ENCODE data around the gene GALNT6.
A peak's percentile ranks its signal among the peaks of the same experiment; 100 is the strongest.

Gene GALNT6

DNA sequence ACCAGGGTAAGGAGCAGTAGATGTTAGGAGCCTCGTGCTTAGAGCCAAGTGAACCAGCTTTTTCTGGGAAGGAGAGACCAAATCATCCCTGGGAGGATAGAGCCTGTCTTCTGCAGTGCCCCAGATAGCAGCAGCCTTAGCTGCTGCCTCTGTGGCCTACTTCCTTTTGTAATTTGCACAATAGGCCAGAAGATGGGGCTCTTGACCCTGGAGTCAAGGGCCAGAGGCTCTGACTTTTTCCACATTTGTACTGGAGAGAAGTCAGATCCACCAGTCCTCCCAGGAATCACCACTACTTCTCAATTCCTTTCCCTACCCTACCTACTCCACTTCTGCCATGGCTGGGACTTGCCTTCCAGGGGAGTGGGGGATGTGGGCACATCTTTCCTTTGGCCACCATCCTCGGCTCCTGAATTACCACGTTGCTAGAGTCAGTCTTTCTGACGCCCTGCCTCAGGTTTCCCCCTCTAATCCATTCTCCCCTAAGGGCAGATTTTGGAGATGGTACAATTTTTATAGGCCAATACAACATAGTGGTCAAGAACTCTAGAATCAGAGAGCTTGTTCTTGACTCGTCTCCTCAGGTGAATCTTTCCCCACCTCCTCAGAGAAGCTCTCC lies 30.2 kb upstream of the GALNT6 start:
- Histone ChIP-seq H3K36me3 (ENCODE audit: control insufficient read depth, insufficient read depth, low read length, severe bottlenecking) (no peaks in the 10 kb centered on the region), H3K4me3 (ENCODE audit: low read length) (no peak overlapping the region), H3K9me3 (ENCODE audit: control insufficient read depth, low read length) (no peaks in the 10 kb centered on the region), H3K9ac (ENCODE audit: low read length) (no peak overlapping the region), H3K4me1 (ENCODE audit: control insufficient read depth, insufficient read depth, low read length) (no peaks in the 10 kb centered on the region), H3K27me3 (replicated peaks; ENCODE audit: control insufficient read depth, insufficient read depth, low read length) (no peaks in the 10 kb centered on the region)
- peak; percentile 75 for DNase-seq (ENCODE audit: low read depth)

DNA sequence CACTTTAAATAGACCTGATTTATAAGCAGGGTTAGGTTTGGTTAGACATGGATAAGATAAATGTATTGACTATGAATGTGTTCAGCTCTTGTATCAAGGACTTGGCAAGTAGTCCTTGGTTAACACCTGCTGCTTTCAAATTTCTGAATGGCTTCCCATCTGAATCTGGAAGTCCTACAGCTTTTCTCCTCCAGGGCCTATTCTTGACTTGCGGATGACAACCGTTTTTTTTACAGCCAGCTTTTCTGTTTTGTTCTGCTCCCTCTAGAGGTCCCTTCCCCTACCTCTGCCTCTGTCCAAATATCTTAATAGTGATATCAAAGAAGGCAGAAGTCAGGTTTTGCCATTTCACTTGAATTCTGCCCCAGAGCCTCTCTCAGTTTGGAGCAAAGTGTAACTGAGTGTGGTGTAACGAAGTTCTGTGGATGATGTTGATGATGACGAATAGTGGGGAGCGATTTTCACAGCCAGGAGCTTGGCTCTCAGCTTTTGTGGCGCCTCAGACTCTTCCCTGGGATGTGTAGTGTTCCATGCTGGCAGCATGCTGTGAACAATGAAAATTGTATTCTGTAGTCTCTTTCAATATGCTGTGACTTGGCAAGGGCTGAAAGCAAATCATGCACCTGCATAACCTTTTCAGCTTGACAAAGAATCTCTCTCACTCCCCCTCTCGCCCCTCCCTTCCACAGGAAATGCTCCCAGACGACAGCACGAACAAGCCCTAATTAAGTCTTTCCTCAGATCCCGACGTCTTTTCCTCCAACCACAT lies 28.4 kb upstream of the GALNT6 start:
- Histone ChIP-seq H3K9me3 (ENCODE audit: control insufficient read depth, low read length) (no peaks in the 10 kb centered on the region), H3K4me1 (ENCODE audit: control insufficient read depth, insufficient read depth, low read length) (no peaks in the 10 kb centered on the region), H3K36me3 (ENCODE audit: control insufficient read depth, insufficient read depth, low read length, severe bottlenecking) (no peaks in the 10 kb centered on the region), H3K9ac (ENCODE audit: low read length) (no peak overlapping the region), H3K27me3 (replicated peaks; ENCODE audit: control insufficient read depth, insufficient read depth, low read length) (no peaks in the 10 kb centered on the region), H3K4me3 (ENCODE audit: low read length) (no peak overlapping the region)
- no peak for DNase-seq (ENCODE audit: low read depth)

DNA sequence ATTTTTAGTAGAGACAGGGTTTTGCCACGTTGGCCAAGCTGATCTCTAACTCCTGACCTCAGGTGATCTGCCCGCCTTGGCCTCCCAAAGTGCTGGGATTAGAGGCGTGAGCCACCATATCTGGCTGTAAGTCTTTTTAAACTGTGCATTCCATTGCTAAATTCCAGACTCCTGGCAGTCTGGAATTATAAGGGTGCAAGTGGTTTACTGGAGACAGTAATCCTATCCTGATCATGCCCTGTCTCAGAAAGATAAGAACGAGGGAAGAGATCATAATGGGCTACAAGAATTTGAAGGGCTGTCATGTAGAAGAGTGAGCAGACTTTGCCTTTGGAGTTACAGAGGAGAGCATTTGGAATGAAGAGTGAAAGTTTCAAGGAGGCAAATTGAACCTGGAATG lies 26.6 kb upstream of the GALNT6 start:
- no peaks in the 10 kb centered on the region for H3K9me3 ChIP-seq (ENCODE audit: control insufficient read depth, low read length)
- H3K36me3 ChIP-seq (ENCODE audit: control insufficient read depth, insufficient read depth, low read length, severe bottlenecking) = no peaks in the 10 kb centered on the region
- H3K4me1 ChIP-seq (ENCODE audit: control insufficient read depth, insufficient read depth, low read length) = no peaks in the 10 kb centered on the region
- H3K27me3 ChIP-seq (replicated peaks; ENCODE audit: control insufficient read depth, insufficient read depth, low read length) = no peaks in the 10 kb centered on the region
- no peak overlapping the region for H3K4me3 ChIP-seq (ENCODE audit: low read length)
- no peak overlapping the region for H3K9ac ChIP-seq (ENCODE audit: low read length)
- no peak for DNase-seq (ENCODE audit: low read depth)

DNA sequence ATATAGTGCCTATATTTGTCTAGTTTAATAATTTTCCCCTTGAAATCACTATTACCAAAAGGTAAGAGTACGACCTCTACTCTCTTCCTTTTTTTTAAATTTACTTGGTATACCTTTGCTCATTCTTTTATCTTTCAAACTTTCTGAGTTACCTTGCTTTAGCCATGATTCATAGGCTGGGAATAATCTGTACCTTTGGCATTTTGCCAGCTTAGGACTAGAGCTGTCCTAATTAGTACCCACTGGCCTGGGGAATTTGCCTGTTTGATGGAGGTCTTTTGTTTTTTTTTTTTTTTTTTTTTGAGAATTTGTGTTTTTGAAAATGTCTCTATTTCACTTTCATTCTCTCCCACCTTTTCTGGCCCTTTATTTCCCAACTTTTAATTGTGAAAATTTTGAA lies 24.7 kb upstream of the GALNT6 start:
- Histone ChIP-seq H3K4me3 (ENCODE audit: low read length) (no peak overlapping the region), H3K4me1 (ENCODE audit: control insufficient read depth, insufficient read depth, low read length) (no peaks in the 10 kb centered on the region), H3K27me3 (replicated peaks; ENCODE audit: control insufficient read depth, insufficient read depth, low read length) (no peaks in the 10 kb centered on the region), H3K9ac (ENCODE audit: low read length) (no peak overlapping the region), H3K36me3 (ENCODE audit: control insufficient read depth, insufficient read depth, low read length, severe bottlenecking) (no peaks in the 10 kb centered on the region), H3K9me3 (ENCODE audit: control insufficient read depth, low read length) (no peaks in the 10 kb centered on the region)
- no peak for DNase-seq (ENCODE audit: low read depth)

DNA sequence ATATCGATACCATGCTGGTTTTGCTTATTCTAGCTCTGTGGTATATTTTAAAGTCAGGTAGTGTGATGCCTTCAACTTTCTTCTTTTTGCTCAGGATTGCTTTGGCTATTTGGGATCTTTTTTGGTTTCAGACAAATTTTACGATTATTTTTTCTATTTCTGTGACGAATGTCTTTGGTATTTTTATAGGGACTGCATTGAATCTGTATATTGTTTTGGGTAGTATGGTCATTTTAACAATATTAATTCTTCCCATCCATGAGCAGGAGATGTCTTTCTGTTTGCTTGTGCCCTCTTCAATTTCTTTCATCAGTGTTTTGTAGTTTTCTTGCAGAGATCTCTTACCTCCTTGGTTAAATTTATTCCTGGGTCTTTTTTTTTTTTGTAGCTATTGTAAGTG lies 22.6 kb upstream of the GALNT6 start:
- Histone ChIP-seq H3K36me3 (ENCODE audit: control insufficient read depth, insufficient read depth, low read length, severe bottlenecking) (no peaks in the 10 kb centered on the region), H3K4me1 (ENCODE audit: control insufficient read depth, insufficient read depth, low read length) (no peaks in the 10 kb centered on the region), H3K9ac (ENCODE audit: low read length) (no peak overlapping the region), H3K27me3 (replicated peaks; ENCODE audit: control insufficient read depth, insufficient read depth, low read length) (no peaks in the 10 kb centered on the region), H3K9me3 (ENCODE audit: control insufficient read depth, low read length) (no peaks in the 10 kb centered on the region), H3K4me3 (ENCODE audit: low read length) (no peak overlapping the region)
- no peak for DNase-seq (ENCODE audit: low read depth)

DNA sequence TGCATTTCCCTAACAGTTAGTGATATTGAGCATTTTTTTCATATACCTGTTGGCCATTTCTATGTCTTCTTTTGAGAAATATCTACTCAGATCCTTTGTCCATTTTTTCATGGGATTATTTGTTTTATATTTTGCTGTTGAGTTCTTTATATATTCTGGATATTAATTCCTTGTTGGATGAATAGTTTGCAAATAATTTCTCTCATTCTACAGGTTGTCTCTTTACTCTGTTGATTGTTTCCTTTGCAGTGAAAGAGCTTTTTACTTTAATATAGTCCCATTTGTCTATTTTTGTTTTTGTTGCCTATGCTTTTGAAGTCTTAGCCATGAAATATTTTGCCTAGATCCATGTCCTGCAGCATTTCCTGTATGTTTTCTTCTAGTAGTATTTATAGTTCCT lies 21.9 kb upstream of the GALNT6 start:
- H3K4me1 ChIP-seq (ENCODE audit: control insufficient read depth, insufficient read depth, low read length) = no peaks in the 10 kb centered on the region
- no peak overlapping the region for H3K9ac ChIP-seq (ENCODE audit: low read length)
- H3K9me3 ChIP-seq (ENCODE audit: control insufficient read depth, low read length) = no peaks in the 10 kb centered on the region
- no peaks in the 10 kb centered on the region for H3K27me3 ChIP-seq (replicated peaks; ENCODE audit: control insufficient read depth, insufficient read depth, low read length)
- H3K36me3 ChIP-seq (ENCODE audit: control insufficient read depth, insufficient read depth, low read length, severe bottlenecking) = no peaks in the 10 kb centered on the region
- DNase-seq (ENCODE audit: low read depth) = no peak
- H3K4me3 ChIP-seq (ENCODE audit: low read length) = no peak overlapping the region

DNA sequence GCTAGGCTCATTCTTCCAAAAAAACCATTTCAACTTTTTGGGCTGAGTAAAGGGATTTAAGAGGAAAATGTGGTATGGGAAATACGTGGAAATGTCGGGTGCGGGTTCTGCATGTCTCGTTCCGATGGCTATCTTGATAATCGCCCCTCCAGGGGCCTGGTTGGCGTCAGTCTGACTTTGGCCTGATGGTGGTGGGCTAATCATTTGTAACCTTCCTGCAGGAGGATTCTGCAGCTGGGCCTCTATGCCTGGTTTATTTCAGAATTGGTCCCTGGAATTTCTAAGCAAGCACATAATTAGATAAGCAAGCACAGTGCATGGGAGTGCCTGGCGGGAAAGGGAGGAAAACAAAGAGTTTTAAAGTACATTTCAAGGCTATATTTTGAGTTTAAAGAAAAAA lies 18.6 kb upstream of the GALNT6 start:
- no peak overlapping the region for H3K9ac ChIP-seq (ENCODE audit: low read length)
- H3K9me3 ChIP-seq (ENCODE audit: control insufficient read depth, low read length) = no peaks in the 10 kb centered on the region
- H3K27me3 ChIP-seq (replicated peaks; ENCODE audit: control insufficient read depth, insufficient read depth, low read length) = no peaks in the 10 kb centered on the region
- no peak for DNase-seq (ENCODE audit: low read depth)
- no peaks in the 10 kb centered on the region for H3K36me3 ChIP-seq (ENCODE audit: control insufficient read depth, insufficient read depth, low read length, severe bottlenecking)
- H3K4me1 ChIP-seq (ENCODE audit: control insufficient read depth, insufficient read depth, low read length) = peaks cover 2% of the 10 kb centered on the region
- H3K4me3 ChIP-seq (ENCODE audit: low read length) = no peak overlapping the region

DNA sequence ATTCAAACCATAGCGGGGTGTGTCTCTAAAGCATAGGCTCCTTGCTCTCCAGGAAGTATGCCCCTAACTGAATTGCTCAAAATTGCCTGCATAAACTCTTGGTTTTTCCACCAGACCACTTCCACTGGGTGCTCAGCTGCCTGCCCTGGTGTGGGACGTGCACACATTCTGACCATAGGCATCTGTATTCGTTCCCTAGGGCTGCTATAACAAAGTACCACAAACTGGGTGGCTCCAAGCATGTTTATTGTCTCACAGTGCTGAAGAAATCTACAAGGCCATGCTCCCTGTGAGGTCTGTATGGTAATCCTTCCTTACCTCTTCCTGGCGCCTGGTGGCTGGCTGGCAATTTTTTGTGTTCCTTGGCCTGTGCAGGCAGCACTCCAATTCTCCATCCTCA lies 16.4 kb upstream of the GALNT6 start:
- Histone ChIP-seq H3K4me3 (ENCODE audit: low read length) (no peak overlapping the region), H3K27me3 (replicated peaks; ENCODE audit: control insufficient read depth, insufficient read depth, low read length) (no peaks in the 10 kb centered on the region), H3K9ac (ENCODE audit: low read length) (no peak overlapping the region), H3K36me3 (ENCODE audit: control insufficient read depth, insufficient read depth, low read length, severe bottlenecking) (no peaks in the 10 kb centered on the region), H3K9me3 (ENCODE audit: control insufficient read depth, low read length) (no peaks in the 10 kb centered on the region), H3K4me1 (ENCODE audit: control insufficient read depth, insufficient read depth, low read length) (peaks cover 11% of the 10 kb centered on the region)
- no peak for DNase-seq (ENCODE audit: low read depth)

DNA sequence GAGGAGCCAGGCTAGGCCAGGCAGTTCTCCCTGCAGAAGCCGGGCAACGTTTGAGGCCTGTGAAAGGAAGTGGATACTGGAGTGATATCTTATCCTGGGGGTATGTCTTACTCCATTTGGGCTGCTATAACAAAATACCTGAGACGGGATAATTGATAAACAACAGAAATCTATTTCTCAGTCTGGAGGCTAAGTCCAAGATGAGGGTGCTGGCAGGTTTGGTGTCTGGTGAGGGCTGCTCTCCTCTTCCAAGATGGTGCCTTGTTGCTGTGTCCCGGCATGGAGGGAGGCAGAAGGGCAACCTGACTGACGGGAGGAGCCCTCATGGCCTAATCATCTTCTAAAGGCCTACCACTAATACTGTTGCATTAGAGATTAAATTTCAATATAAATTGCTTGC lies 15.7 kb upstream of the GALNT6 start:
- H3K9ac ChIP-seq (ENCODE audit: low read length) = no peak overlapping the region
- DNase-seq (ENCODE audit: low read depth) = no peak

DNA sequence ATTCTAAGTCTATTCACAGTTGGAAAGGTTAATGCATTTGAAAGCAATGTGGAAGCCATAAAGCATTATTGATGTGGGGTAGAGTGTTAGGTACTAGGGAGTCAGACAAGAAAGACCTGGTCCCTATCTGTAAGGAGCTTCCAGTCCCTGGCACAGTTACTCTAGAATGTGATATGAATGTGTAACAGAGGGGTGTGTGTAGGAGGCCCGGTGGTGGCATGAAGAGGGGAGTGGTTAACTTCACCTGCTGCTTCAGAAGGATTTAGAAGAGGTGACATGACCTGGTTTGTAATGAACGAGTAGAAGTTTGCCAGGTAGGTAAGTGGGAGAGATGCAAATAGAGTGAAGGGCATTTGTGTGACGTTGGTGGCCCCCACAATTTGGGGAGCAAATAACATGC lies 15.1 kb upstream of the GALNT6 start:
- H3K4me3 ChIP-seq (ENCODE audit: low read length) = no peak overlapping the region
- H3K9me3 ChIP-seq (ENCODE audit: control insufficient read depth, low read length) = no peaks in the 10 kb centered on the region
- no peak overlapping the region for H3K9ac ChIP-seq (ENCODE audit: low read length)
- no peak for DNase-seq (ENCODE audit: low read depth)
- peaks cover 11% of the 10 kb centered on the region for H3K4me1 ChIP-seq (ENCODE audit: control insufficient read depth, insufficient read depth, low read length)
- no peaks in the 10 kb centered on the region for H3K27me3 ChIP-seq (replicated peaks; ENCODE audit: control insufficient read depth, insufficient read depth, low read length)
- no peaks in the 10 kb centered on the region for H3K36me3 ChIP-seq (ENCODE audit: control insufficient read depth, insufficient read depth, low read length, severe bottlenecking)

More for the DNA sequence above, 15.7 kb upstream of the GALNT6 start:
- no peak overlapping the region for H3K4me3 ChIP-seq (ENCODE audit: low read length)
- no peaks in the 10 kb centered on the region for H3K27me3 ChIP-seq (replicated peaks; ENCODE audit: control insufficient read depth, insufficient read depth, low read length)
- no peaks in the 10 kb centered on the region for H3K36me3 ChIP-seq (ENCODE audit: control insufficient read depth, insufficient read depth, low read length, severe bottlenecking)
- no peaks in the 10 kb centered on the region for H3K9me3 ChIP-seq (ENCODE audit: control insufficient read depth, low read length)
- H3K4me1 ChIP-seq (ENCODE audit: control insufficient read depth, insufficient read depth, low read length) = peaks cover 11% of the 10 kb centered on the region

DNA sequence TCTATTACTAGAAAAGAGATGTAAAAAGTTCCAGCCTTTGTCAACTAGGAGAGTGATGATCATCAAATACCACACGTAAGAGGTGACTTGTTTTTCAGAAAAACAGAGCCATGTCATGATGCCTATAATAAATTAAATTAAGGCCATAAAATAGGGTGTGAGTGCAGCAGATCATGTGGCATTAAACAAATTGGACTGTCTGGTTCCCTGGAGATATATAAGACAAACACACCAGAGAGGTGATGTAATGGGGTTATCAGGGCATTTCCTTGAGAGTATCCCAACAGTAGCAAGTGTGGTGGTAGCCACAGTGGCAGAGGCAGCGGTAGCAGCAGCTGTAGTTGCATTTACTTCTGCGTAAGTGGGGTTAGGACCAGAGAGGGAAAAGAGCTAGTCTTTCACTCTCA lies 14.6 kb upstream of the GALNT6 start:
- Histone ChIP-seq H3K36me3 (ENCODE audit: control insufficient read depth, insufficient read depth, low read length, severe bottlenecking) (no peaks in the 10 kb centered on the region), H3K9me3 (ENCODE audit: control insufficient read depth, low read length) (no peaks in the 10 kb centered on the region), H3K9ac (ENCODE audit: low read length) (no peak overlapping the region), H3K4me3 (ENCODE audit: low read length) (no peak overlapping the region), H3K27me3 (replicated peaks; ENCODE audit: control insufficient read depth, insufficient read depth, low read length) (no peaks in the 10 kb centered on the region), H3K4me1 (ENCODE audit: control insufficient read depth, insufficient read depth, low read length) (peaks cover 11% of the 10 kb centered on the region)
- DNase-seq (ENCODE audit: low read depth) = no peak

DNA sequence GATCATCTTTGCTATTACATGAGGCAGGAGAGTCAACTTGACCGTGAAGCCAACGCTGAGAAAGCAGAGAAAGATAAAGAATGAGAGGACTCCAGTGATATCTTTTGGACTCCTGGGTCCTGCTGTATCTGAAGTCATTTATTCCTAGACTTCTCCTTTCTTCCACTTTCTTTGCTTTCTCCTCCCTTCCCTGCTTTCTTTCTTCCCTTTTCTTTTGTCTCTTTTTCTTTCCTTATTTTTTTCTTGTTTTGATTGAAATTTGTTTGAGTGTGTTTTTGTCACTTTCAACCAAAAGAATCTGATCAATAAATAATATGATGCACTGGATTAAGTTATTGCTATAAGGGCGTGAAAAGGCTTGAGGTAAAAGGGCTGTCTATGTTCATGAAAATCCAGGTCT lies 13.4 kb upstream of the GALNT6 start:
- Histone ChIP-seq H3K4me1 (ENCODE audit: control insufficient read depth, insufficient read depth, low read length) (peaks cover 11% of the 10 kb centered on the region), H3K9me3 (ENCODE audit: control insufficient read depth, low read length) (no peaks in the 10 kb centered on the region), H3K27me3 (replicated peaks; ENCODE audit: control insufficient read depth, insufficient read depth, low read length) (no peaks in the 10 kb centered on the region), H3K36me3 (ENCODE audit: control insufficient read depth, insufficient read depth, low read length, severe bottlenecking) (no peaks in the 10 kb centered on the region), H3K9ac (ENCODE audit: low read length) (no peak overlapping the region), H3K4me3 (ENCODE audit: low read length) (no peak overlapping the region)
- no peak for DNase-seq (ENCODE audit: low read depth)
